GM12864 (cell line): ENCODE results near the gene HDAC11.

Source experiments
- DNase-seq: peaks from one replicate; pipeline ENCODE4 v3.0.0-alpha.2; 2011; ENCODE audit warnings: low read depth
- H3K4me3 ChIP-seq: 2 replicates; pipeline ENCODE4 v1.5.1; 2011; ENCODE audit warnings: mild to moderate bottlenecking, low read depth, low read length, control low read depth
- TF ChIP-seq, protein P1 (sequence below): IDR thresholded peaks from 2 replicates; pipeline ENCODE4 v1.5.1; 2011; ENCODE audit warnings: low read depth, mild to moderate bottlenecking, moderate library complexity, low read length, control low read depth, inconsistent platforms; ENCODE audit errors: missing control alignments

The HDAC11 gene

DNA sequence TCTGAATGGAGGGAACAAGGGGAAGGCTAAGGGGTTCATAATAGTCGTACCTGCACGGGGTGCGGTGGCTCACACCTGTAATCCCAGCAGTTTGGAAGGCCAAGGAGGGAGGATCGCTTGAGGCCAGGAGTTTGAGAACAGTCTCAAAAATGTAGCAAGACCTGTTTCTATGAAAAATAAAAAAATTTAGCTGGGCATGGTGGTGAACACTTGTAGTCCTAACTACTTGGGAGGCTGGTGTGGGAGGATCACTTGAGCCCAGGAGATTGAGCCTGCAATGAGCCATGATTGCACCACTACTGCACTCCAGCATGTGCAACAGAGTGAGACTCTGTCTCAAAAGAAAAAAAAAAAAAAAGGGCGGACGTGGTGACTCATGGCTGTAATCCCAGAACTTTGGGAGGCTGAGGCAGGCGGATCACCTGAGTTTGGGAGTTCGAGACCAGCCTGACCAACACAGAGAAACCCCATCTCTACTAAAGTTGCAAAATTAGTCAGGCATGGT lies 17.9 kb upstream of the HDAC11 start:
- DNase-seq: no peak
- TF ChIP-seq, protein P1, sequence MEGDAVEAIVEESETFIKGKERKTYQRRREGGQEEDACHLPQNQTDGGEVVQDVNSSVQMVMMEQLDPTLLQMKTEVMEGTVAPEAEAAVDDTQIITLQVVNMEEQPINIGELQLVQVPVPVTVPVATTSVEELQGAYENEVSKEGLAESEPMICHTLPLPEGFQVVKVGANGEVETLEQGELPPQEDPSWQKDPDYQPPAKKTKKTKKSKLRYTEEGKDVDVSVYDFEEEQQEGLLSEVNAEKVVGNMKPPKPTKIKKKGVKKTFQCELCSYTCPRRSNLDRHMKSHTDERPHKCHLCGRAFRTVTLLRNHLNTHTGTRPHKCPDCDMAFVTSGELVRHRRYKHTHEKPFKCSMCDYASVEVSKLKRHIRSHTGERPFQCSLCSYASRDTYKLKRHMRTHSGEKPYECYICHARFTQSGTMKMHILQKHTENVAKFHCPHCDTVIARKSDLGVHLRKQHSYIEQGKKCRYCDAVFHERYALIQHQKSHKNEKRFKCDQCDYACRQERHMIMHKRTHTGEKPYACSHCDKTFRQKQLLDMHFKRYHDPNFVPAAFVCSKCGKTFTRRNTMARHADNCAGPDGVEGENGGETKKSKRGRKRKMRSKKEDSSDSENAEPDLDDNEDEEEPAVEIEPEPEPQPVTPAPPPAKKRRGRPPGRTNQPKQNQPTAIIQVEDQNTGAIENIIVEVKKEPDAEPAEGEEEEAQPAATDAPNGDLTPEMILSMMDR: no peak
- H3K4me3 ChIP-seq: no peak overlapping the region

DNA sequence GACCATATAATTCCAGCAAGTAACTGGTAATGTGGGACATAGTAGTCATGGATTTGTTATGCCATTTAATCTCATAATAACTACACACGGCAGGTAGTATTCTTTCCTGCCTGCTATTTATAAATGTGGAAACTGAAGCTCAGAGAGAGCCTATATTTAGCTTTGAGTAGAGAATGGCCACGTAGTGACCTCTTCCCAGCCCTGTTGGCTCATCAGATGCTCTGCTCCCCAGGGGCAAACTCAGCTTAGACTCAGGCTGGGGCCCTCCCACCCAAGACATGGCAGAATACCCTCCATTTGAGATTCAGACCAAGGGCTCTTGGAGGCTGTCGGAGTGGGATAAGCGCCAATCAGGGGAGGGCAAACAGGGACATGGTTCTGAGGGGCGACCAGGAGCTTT lies 17.3 kb upstream of the HDAC11 start:
- no peak overlapping the region for H3K4me3 ChIP-seq
- no peak for DNase-seq
- TF ChIP-seq, protein P1: no peak

DNA sequence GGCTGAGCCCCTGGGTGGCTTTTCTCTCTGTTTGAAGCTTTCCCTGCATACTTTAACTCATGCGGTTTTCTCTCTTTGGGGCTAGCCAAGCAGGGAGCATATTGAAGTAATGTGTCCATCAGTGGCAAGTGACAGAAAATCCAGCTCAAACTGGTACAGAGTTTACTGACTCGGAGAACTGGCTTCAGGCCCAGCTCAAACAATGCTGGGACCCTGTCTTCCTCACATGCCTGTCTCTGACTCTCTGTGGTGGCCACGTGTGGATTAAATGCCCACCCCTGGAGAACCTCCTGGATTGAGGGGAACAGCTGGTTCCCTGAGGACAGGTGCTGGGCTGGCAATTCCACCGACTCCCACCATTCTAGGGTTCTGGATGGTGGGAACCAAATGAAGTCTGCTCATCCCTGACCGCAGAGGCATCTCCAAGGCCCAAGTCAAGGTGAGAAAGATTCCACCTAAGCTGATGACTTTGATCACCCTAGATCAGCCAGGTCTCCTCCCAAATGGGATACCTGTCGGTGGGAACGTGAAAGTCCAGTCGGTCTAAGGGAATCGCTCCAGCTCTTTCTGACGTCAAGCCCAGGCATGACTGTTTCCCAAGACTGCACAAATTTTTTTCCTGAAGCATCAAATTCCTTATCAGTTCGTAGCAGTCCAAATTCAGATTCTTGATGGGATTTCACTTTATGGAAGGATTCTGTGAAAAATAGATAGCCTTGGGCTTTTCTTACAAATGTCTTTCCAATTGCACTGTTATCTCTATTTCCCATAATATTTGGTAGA lies 16.3 kb upstream of the HDAC11 start:
- TF ChIP-seq, protein P1: no peak
- DNase-seq: no peak
- H3K4me3 ChIP-seq: no peak overlapping the region

DNA sequence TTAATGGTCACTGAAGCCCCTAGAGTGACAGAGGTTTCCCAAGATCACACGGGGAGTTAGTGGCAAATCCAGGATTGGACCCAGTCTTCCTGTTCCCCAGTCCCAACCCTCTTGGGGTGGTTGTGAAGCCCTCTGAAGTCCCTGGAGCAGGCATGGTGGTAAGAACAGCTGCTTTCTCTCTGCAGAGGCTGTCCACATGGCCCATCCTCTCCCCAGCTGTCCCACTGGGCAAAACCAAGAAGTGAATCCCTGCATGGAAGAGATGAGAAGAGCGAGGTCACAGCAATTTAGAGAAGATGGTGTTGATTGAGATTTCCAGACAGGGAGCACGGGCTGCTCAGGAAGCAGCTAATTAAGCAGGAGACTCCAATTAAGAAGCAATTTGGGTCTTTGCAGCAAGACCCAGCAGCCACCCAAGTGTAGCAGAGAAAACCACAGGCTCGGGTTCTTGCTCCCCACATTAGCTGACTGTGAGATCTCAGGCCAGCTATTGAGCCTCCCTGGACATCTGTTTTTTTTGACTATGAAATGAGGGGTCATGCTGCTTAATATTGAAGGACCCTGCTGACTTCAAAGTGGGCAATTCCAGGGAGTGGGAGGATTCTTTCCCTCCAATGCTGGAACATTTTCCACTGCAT lies 14.8 kb upstream of the HDAC11 start:
- TF ChIP-seq, protein P1: no peak
- no peak for DNase-seq
- H3K4me3 ChIP-seq: no peak overlapping the region

DNA sequence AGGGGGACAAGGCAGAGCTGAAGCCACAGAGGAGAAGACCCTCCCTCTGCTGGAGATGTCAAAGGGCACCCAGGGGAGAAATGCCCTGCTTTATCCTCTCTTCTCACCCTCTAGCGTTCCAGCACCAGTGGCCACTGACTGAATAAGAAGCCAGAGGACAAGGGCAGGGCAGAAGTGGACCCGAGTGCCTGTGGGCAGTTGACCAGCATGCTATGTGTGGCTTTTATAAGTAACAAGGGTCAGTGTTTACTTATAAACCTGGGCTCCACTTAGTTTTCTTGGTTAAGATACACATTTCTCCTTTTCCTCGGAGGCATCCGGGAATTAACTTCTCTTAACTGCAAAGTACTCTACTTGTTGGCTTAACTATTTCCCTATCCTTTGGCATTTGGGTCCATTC lies 13.3 kb upstream of the HDAC11 start:
- TF ChIP-seq, protein P1: no peak
- no peak overlapping the region for H3K4me3 ChIP-seq
- no peak for DNase-seq

DNA sequence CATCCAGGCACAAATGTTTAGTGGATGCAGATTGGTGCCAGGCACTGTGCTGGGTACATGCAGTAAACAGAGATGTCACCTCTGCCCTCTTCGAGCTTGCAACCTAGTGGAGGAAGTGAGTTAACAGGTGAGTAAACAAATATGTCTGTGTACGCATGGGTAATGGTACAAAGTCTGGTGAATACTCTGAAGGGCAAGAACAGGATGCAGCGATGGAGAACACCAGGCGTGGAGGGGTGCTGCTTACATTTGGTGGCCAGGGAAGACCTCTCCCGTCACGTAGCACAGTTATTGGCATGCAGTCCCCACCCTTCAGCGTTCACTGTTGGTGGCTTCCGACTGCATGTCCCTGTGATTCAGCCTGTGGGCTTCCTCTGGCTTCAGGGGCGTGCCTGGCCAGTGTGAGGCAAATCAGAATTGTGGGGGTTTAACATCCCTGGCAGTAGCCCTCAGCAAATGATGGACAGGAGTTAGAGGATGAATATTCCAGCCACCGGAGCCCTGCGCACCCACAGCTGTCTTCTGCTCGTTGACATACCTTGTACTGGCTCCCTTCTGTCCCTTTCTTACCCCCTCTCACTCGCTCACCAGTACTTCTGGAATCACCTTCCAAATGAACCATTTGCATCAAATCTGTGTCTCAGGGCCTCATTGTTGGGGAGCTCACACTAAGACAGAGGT lies 9.1 kb upstream of the HDAC11 start:
- no peak overlapping the region for H3K4me3 ChIP-seq

More for the DNA sequence above, 9.1 kb upstream of the HDAC11 start:
- DNase-seq: no peak
- TF ChIP-seq, protein P1: no peak
